GM13977 (cell line): ENCODE measurements around the gene FUZ.

Experiments
- DNase-seq: peaks from one replicate; pipeline ENCODE4 v3.0.0; 2012; ENCODE audit warnings: low spot score
- CTCF ChIP-seq: IDR thresholded peaks from 2 replicates; pipeline ENCODE4 v1.5.1; 2012; ENCODE audit warnings: mild to moderate bottlenecking, control low read depth; ENCODE audit not compliant: insufficient read depth; ENCODE audit errors: extremely low read depth, missing control alignments
- in situ Hi-C: fragments of 300-500 bp; cut with MboI; formaldehyde crosslinking; loops from one replicate; pipeline ENCODE4 v1.12.0; 2022; ENCODE audit warnings: low sequenced_read_pairs, low pct_unique_long_range_greater_than_20kb, mixed read lengths, inconsistent platforms; ENCODE audit not compliant: unreplicated experiment

The FUZ gene

GRCh38 chr19:49786376-49786820 is 26.7 kb downstream of the FUZ start:
- DNase-seq, result no peak
- TF ChIP-seq CTCF, result no peak
- in situ Hi-C loops, result no loop called here

- TF ChIP-seq CTCF, result no peak
- DNase-seq, result no peak
- in situ Hi-C loops, result no loop called here
Measured at GRCh38 chr19:49782515-49782914, 30.6 kb downstream of the FUZ start.

GRCh38 chr19:49781394-49781793 is 31.7 kb downstream of the FUZ start:
- in situ Hi-C loops, result no loop called here
- DNase-seq, result no peak
- TF ChIP-seq CTCF, result no peak

GRCh38 chr19:49780861-49781260 is 32.2 kb downstream of the FUZ start:
- DNase-seq, result no peak
- TF ChIP-seq CTCF, result no peak
- in situ Hi-C loops, result no loop called here

- DNase-seq, result no peak
- in situ Hi-C loops, result no loop called here
- TF ChIP-seq CTCF, result no peak
Measured at GRCh38 chr19:49779731-49780555, 33.1 kb downstream of the FUZ start.

- in situ Hi-C loops, result no loop called here
Measured at GRCh38 chr19:49776371-49776764, 36.7 kb downstream of the FUZ start.

More at GRCh38 chr19:49776371-49776764, 36.7 kb downstream of the FUZ start:
- no peak for DNase-seq
- no peak for TF ChIP-seq CTCF
